ENCODE data around the gene MLXIP.

The MLXIP gene

GRCh38 chr12:122045262-122045661, 33.3 kb upstream of the MLXIP start:
- Histone ChIP-seq H4K20me1 (ENCODE audit: insufficient read depth) (no peaks in the 10 kb centered on the region), H3K27ac (no peak overlapping the region), H2AFZ (ENCODE audit: low read depth) (no peak overlapping the region), H3K9ac (no peak overlapping the region), H3K4me2 (no peak overlapping the region), H3K4me1 (ENCODE audit: low read depth, poor library complexity, severe bottlenecking) (no peaks in the 10 kb centered on the region), H3K4me3 (IDR thresholded peaks at IDR 0.05; ENCODE audit: insufficient read depth, low read depth, low read length) (no peak overlapping the region), H3K36me3 (ENCODE audit: insufficient read depth) (no peaks in the 10 kb centered on the region), H3K79me2 (ENCODE audit: insufficient read depth, low read depth) (no peaks in the 10 kb centered on the region), H3K27me3 (ENCODE audit: insufficient read depth, low read depth) (no peaks in the 10 kb centered on the region)
- TF ChIP-seq CTCF (conservative IDR thresholded peaks at IDR 0.05; ENCODE audit: low read depth, low read length): no peak

GRCh38 chr12:122046145-122046544, 32.4 kb upstream of the MLXIP start:
- Histone ChIP-seq H3K36me3 (ENCODE audit: insufficient read depth) (no peaks in the 10 kb centered on the region), H3K27ac (no peak overlapping the region), H3K27me3 (ENCODE audit: insufficient read depth, low read depth) (no peaks in the 10 kb centered on the region), H2AFZ (ENCODE audit: low read depth) (no peak overlapping the region), H3K4me1 (ENCODE audit: low read depth, poor library complexity, severe bottlenecking) (no peaks in the 10 kb centered on the region), H3K79me2 (ENCODE audit: insufficient read depth, low read depth) (no peaks in the 10 kb centered on the region), H3K4me3 (IDR thresholded peaks at IDR 0.05; ENCODE audit: insufficient read depth, low read depth, low read length) (no peak overlapping the region), H4K20me1 (ENCODE audit: insufficient read depth) (no peaks in the 10 kb centered on the region), H3K4me2 (no peak overlapping the region), H3K9ac (no peak overlapping the region)
- TF ChIP-seq CTCF (conservative IDR thresholded peaks at IDR 0.05; ENCODE audit: low read depth, low read length): no peak

- no peak overlapping the region for H2AFZ ChIP-seq (ENCODE audit: low read depth)
- H3K4me2 ChIP-seq: no peak overlapping the region
- no peaks in the 10 kb centered on the region for H3K27me3 ChIP-seq (ENCODE audit: insufficient read depth, low read depth)
- H3K9ac ChIP-seq: no peak overlapping the region
- no peak overlapping the region for H3K27ac ChIP-seq
- TF ChIP-seq CTCF (conservative IDR thresholded peaks at IDR 0.05; ENCODE audit: low read depth, low read length): no peak
- H3K36me3 ChIP-seq (ENCODE audit: insufficient read depth): no peaks in the 10 kb centered on the region
- no peaks in the 10 kb centered on the region for H3K4me1 ChIP-seq (ENCODE audit: low read depth, poor library complexity, severe bottlenecking)
- no peak overlapping the region for H3K4me3 ChIP-seq (IDR thresholded peaks at IDR 0.05; ENCODE audit: insufficient read depth, low read depth, low read length)
- H3K79me2 ChIP-seq (ENCODE audit: insufficient read depth, low read depth): no peaks in the 10 kb centered on the region
- no peaks in the 10 kb centered on the region for H4K20me1 ChIP-seq (ENCODE audit: insufficient read depth)
These were observed 30.4 kb upstream of the MLXIP start for GRCh38 chr12:122048151-122048550.

GRCh38 chr12:122049827-122050226, 28.7 kb upstream of the MLXIP start:
- Histone ChIP-seq H3K4me3 (IDR thresholded peaks at IDR 0.05; ENCODE audit: insufficient read depth, low read depth, low read length) (no peak overlapping the region), H3K4me1 (ENCODE audit: low read depth, poor library complexity, severe bottlenecking) (no peaks in the 10 kb centered on the region), H3K27me3 (ENCODE audit: insufficient read depth, low read depth) (no peaks in the 10 kb centered on the region), H4K20me1 (ENCODE audit: insufficient read depth) (no peaks in the 10 kb centered on the region), H2AFZ (ENCODE audit: low read depth) (no peak overlapping the region), H3K27ac (no peak overlapping the region), H3K79me2 (ENCODE audit: insufficient read depth, low read depth) (no peaks in the 10 kb centered on the region), H3K36me3 (ENCODE audit: insufficient read depth) (no peaks in the 10 kb centered on the region), H3K4me2 (no peak overlapping the region), H3K9ac (no peak overlapping the region)
- no peak for TF ChIP-seq CTCF (conservative IDR thresholded peaks at IDR 0.05; ENCODE audit: low read depth, low read length)

GRCh38 chr12:122050706-122051105, 27.9 kb upstream of the MLXIP start:
- Histone ChIP-seq H3K4me2 (no peak overlapping the region), H4K20me1 (ENCODE audit: insufficient read depth) (no peaks in the 10 kb centered on the region), H3K79me2 (ENCODE audit: insufficient read depth, low read depth) (no peaks in the 10 kb centered on the region), H3K9ac (no peak overlapping the region), H3K4me3 (IDR thresholded peaks at IDR 0.05; ENCODE audit: insufficient read depth, low read depth, low read length) (no peak overlapping the region), H3K27me3 (ENCODE audit: insufficient read depth, low read depth) (no peaks in the 10 kb centered on the region), H2AFZ (ENCODE audit: low read depth) (no peak overlapping the region), H3K27ac (no peak overlapping the region), H3K4me1 (ENCODE audit: low read depth, poor library complexity, severe bottlenecking) (no peaks in the 10 kb centered on the region), H3K36me3 (ENCODE audit: insufficient read depth) (no peaks in the 10 kb centered on the region)
- no peak for TF ChIP-seq CTCF (conservative IDR thresholded peaks at IDR 0.05; ENCODE audit: low read depth, low read length)
